GM12801 (cell line): ENCODE measurements around the gene RHOBTB3.

Source experiments
- TF ChIP-seq, protein P1 (sequence below): IDR thresholded peaks from one replicate; pipeline ENCODE4 v1.5.1; 2011; ENCODE audit warnings: control low read depth; ENCODE audit not compliant: insufficient read length; ENCODE audit errors: extremely low read depth

The RHOBTB3 gene

DNA sequence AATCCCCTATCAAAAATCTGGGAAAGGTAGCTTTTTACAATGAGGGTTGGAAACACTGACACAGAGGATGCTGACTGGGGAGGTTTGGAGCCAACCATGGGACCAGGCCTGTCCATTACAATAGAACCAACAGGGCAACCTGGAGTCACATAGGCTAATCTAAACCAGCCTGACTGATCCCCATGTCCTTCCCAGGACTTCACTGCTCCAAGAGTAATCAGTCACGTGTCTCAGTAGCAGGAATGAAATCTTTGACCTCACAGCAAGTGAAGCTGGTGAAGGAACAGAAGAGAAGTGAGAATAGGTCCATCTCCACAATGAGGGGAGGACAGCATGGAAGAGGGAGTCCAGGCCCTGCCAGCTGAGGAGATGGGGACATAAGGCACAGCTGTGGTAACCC is 107.4 kb downstream of the RHOBTB3 start:
- TF ChIP-seq, protein P1, sequence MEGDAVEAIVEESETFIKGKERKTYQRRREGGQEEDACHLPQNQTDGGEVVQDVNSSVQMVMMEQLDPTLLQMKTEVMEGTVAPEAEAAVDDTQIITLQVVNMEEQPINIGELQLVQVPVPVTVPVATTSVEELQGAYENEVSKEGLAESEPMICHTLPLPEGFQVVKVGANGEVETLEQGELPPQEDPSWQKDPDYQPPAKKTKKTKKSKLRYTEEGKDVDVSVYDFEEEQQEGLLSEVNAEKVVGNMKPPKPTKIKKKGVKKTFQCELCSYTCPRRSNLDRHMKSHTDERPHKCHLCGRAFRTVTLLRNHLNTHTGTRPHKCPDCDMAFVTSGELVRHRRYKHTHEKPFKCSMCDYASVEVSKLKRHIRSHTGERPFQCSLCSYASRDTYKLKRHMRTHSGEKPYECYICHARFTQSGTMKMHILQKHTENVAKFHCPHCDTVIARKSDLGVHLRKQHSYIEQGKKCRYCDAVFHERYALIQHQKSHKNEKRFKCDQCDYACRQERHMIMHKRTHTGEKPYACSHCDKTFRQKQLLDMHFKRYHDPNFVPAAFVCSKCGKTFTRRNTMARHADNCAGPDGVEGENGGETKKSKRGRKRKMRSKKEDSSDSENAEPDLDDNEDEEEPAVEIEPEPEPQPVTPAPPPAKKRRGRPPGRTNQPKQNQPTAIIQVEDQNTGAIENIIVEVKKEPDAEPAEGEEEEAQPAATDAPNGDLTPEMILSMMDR: no peak

DNA sequence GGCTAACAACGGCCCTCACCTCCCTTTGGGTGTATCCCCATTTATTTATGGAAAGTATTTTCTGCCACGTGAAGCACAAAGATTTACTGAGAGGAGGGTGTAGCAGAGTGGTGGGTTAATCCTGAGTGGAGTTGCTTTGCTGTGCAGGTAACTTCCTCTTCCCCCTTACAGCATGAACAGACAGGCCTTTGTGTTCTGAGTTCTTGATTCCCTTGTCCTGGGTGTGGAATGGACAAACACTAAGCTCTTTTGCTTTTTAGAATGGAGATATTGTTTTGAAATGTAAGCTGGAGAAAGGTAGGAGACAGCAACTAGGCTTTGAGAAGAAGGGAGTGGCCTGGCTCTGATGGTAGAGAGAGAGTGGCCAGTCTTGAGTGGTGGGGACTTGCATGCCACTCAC is 108.5 kb downstream of the RHOBTB3 start:
- TF ChIP-seq, protein P1: no peak

DNA sequence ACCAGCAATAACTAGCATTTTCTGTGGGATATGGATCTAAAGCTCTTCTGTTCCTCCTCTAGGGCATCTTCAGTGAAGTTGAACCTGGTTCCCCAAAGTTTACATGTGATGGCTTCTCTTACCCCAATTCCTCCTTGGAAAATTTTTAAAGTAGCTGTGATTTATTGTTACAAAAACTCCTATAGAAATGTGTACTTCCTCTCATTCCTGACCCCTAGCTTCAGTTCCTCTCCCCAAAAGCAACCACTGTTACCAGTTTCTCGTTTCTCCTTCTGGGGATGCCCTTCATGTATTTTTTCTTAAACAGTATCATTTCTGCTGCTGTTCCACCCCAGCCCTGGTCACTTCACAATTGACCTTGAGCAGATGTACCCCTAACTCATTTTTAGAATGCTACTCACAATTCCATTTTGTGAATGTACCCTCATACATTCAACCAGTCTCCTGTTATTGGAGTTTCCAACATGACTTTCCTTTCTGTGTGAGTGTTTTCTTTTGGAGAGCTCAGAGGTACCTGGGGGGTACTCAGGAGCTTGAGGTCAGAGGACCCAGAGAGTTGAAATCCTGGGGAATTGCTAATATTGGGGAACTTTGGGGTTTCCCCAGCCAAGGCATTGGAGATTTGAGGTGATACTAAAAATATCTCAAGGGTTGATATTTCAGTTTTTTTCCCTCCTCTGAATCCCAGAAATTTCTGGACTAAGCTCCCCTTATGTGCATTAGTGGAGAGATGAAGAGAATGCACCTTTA is 110.0 kb downstream of the RHOBTB3 start:
- TF ChIP-seq, protein P1: no peak

DNA sequence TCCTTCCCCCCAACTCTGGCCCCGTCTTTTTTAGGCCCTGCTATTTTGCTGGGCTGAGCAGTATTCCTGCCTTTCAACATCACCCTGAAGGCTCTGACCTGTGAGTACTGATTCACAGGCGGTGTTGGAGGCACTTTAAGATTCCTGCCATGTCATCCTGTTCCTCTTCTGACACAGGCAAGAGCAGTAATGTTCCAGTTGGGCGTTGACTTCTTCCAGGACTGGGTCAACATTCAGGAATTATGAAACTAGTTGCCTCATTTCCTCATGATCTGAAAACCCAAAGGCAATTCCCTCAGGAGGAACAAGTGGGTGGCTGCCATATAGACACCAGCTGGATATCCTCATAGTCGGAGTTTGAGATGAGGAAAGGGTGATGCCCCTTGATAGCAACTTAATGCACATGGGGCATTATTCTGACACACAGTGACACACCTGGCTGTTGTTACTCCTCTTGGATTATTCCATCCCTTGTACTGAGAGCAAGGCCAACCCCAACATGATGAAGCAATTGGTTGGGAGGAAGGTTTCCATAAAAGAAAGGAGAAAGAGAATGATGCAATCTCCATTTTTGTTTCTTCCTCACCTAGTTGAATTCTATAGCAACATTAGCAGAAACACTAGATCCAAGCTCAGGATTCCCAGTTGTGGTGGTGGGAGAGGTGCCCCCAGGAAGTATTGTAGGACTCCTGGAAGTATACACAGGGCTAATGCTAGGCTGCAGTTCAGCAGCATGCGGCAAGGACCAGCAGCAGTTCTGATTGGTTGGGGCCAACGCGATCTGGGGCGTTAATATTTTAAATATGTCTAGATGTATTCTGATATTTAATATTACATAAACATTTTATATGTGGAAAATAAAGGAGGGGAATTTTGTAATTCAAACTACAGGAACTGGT is 111.0 kb downstream of the RHOBTB3 start:
- TF ChIP-seq, protein P1: no peak

DNA sequence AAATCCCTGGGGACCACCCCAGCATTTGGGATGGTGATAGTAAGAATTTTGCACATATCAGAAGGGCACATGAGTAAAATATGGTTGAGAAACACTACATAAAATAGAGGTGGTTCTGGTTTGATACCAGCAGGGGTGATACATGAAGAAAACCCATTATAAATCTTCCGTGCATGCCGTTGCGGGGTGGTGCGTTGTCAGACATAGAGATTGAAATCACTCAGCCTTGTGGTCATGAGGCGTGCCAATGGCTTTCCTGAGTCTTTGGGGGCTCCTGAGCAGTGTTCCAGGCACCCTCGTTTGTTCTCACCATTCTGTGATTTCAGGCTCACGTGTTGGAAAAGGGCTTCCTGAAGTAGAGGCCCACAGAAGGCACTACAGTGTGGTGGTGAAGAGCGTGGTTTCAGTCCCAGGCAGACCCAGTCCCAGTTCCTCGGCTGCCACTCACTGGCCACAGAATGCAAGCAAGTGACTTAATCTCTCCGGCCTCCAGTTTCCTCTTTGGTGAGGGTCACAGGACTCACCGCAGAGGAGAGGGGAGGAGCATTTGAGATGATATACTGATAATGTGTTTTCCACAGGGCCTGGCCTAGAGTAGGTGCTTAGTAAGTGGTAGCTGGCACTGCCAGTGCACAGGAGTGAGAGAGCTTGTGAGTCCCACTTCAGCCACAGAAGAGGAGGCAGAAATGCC is 111.9 kb downstream of the RHOBTB3 start:
- TF ChIP-seq, protein P1: no peak

DNA sequence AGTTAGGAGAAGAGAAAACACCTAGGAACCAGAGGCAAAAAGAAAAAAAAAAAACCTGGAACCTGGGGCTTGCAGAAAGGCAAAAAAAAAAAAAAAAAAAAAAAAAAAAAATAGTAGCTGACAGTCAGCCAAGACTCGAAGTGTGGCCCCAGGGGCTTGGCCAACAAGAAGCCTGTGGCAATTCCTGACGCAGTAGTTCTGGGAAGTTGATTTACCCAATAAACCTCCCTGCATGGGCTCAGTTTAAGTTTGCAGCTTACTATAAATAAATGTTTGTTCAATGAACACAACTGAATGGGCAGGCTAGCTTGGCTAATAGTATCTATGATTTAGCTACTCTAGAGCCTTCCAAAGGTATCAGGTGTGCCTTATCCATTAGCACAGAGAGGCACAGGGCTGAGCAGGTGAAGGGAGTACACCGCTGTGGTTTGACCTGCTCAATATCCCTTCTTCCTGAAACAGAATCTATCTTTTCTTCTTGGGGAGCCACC is 112.6 kb downstream of the RHOBTB3 start:
- TF ChIP-seq, protein P1: no peak

DNA sequence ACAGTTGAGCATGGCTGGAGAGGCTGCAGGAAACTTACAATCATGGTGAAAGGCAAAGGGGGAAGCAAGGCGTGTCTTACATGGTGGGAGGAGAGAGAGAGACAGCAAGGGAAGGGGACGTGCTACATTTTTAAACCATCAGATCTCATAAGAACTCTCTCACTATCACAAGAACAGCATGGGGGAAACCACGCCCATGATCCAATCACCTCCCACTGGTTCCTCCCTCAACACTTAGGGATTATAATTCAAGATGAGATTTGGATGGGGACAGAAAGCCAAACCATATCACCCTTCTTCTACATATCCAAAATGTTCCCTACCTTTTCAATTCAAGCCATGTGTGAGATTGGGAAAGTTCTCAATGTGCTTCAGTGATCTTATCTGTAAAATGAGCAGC is 114.3 kb downstream of the RHOBTB3 start:
- TF ChIP-seq, protein P1: no peak
